MM.1S (cell line): ENCODE measurements around the gene PCDHGA11.
"Not testable (repeated sequence)": the region's sequence is repeated elsewhere in the genome, so short reads cannot be mapped to it uniquely, and the experiment has no call there.

ENCODE experiments used
- DNase-seq: peaks from one replicate; pipeline ENCODE4 v3.0.0-alpha.2; 2015
- H2AFZ ChIP-seq: fragments of 300-600 bp; sonication (generic); 2 replicates; pipeline ENCODE4 v1.6.0; 2016; ENCODE audit warnings: antibody characterized with exemption, low read length
- H3F3A ChIP-seq: fragments of 300-600 bp; sonication (generic); 2 replicates; pipeline ENCODE4 v1.6.1; 2016; ENCODE audit warnings: mild to moderate bottlenecking, antibody characterized with exemption, low read length, moderate library complexity, mixed read lengths; ENCODE audit not compliant: insufficient read depth
- H3K27ac ChIP-seq: fragments of 300-600 bp; sonication (generic); 2 replicates; pipeline ENCODE4 v1.5.1; 2016; ENCODE audit warnings: mild to moderate bottlenecking, low read length
- H3K27me3 ChIP-seq: fragments of 300-600 bp; sonication (generic); replicated peaks from 2 replicates; pipeline ENCODE4 v1.6.0; 2016; ENCODE audit warnings: low read length; ENCODE audit not compliant: insufficient read depth
- H3K36me3 ChIP-seq: fragments of 300-600 bp; sonication (generic); replicated peaks from 2 replicates; pipeline ENCODE4 v1.6.1; 2016; ENCODE audit warnings: mild to moderate bottlenecking, low read length, mixed read lengths; ENCODE audit not compliant: insufficient read depth
- H3K4me1 ChIP-seq: fragments of 300-600 bp; sonication (generic); 2 replicates; pipeline ENCODE4 v1.6.1; 2016; ENCODE audit warnings: low read length, mixed read lengths
- H3K4me2 ChIP-seq: fragments of 300-600 bp; sonication (generic); 2 replicates; pipeline ENCODE4 v1.6.0; 2016; ENCODE audit warnings: low read depth, low read length
- H3K4me3 ChIP-seq: fragments of 300-600 bp; sonication (generic); 2 replicates; pipeline ENCODE4 v1.5.1; 2016; ENCODE audit warnings: low read length, mixed read lengths
- H3K79me2 ChIP-seq: fragments of 300-600 bp; sonication (generic); 2 replicates; pipeline ENCODE4 v1.6.1; 2016; ENCODE audit warnings: mixed run types, low read length, mixed read lengths
- H3K9ac ChIP-seq: fragments of 300-600 bp; sonication (generic); 2 replicates; pipeline ENCODE4 v1.6.1; 2016; ENCODE audit warnings: low read length, mixed read lengths
- H3K9me2 ChIP-seq: fragments of 300-600 bp; sonication (generic); replicated peaks from 2 replicates; pipeline ENCODE4 v1.6.1; 2016; ENCODE audit warnings: mild to moderate bottlenecking, low read length, mixed read lengths; ENCODE audit not compliant: insufficient read depth
- H3K9me3 ChIP-seq: fragments of 300-600 bp; sonication (generic); replicated peaks from 2 replicates; pipeline ENCODE4 v1.6.1; 2016; ENCODE audit warnings: mild to moderate bottlenecking, low read length, mixed read lengths; ENCODE audit not compliant: insufficient read depth
- H4K20me1 ChIP-seq: fragments of 300-600 bp; sonication (generic); 2 replicates; pipeline ENCODE4 v1.6.1; 2016; ENCODE audit warnings: mild to moderate bottlenecking, low read length, moderate library complexity, mixed read lengths; ENCODE audit not compliant: insufficient read depth
- EZH2 ChIP-seq: fragments of 300-600 bp; sonication (generic); optimal IDR thresholded peaks from 2 replicates; pipeline ENCODE3; 2017; ENCODE audit warnings: low read depth, mild to moderate bottlenecking, antibody characterized with exemption, low read length, mixed read lengths
- EZH2phosphoT487 ChIP-seq: fragments of 300-600 bp; sonication (generic); IDR thresholded peaks from 2 replicates; pipeline ENCODE4 v1.6.1; 2018; ENCODE audit warnings: antibody characterized with exemption, low read length
- TF ChIP-seq, protein P1 (sequence below): fragments of 300-600 bp; sonication (generic); IDR thresholded peaks from 2 replicates; pipeline ENCODE4 v1.5.1; 2016; ENCODE audit warnings: antibody characterized with exemption, low read length, mixed read lengths

The PCDHGA11 gene

DNA sequence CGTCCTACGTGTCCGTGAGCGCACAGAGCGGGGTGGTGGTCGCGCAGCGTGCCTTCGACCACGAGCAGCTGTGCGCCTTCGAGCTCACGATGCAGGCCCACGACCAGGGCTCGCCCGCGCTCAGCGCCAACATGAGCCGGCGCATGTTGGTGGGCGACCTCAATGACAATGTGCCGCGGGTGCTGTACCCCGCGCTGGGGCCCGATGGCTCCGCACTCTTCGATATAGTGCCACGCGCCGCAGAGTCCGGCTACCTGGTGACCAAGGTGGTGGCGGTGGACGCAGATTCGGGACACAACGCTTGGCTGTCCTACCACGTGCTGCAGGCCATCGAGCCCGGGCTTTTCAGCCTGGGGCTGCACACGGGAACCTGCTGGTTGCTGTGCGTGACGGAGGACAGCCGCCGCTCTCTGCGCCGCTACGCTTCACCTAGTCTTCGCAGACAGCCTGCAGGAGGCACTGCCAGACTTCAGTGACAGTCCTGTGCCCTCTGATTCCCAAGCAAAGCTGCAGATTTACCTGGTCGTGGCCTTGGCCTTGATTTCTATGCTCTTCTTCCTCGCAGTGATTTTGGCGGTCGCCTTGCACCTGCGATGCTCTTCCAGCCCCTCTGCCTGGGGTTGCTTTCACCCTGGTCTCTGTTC lies 7.1 kb downstream of the PCDHGA11 start:
- Histone ChIP-seq H3K36me3 (no peaks in the 10 kb centered on the region), H3K9me2 (no peaks in the 10 kb centered on the region), H3F3A (no peaks in the 10 kb centered on the region), H2AFZ (no peak overlapping the region), H3K4me1 (no peaks in the 10 kb centered on the region), H3K4me3 (no peak overlapping the region), H3K79me2 (no peaks in the 10 kb centered on the region), H3K27me3 (0 out of 2 replicates have a peak, but pooled peaks cover 12% of the 10 kb centered on the region), H3K9ac (no peak overlapping the region), H3K4me2 (no peak overlapping the region), H3K9me3 (no peaks in the 10 kb centered on the region), H4K20me1 (no peaks in the 10 kb centered on the region), H3K27ac (no peak overlapping the region)
- no peak for TF ChIP-seq EZH2phosphoT487
- TF ChIP-seq, protein P1, sequence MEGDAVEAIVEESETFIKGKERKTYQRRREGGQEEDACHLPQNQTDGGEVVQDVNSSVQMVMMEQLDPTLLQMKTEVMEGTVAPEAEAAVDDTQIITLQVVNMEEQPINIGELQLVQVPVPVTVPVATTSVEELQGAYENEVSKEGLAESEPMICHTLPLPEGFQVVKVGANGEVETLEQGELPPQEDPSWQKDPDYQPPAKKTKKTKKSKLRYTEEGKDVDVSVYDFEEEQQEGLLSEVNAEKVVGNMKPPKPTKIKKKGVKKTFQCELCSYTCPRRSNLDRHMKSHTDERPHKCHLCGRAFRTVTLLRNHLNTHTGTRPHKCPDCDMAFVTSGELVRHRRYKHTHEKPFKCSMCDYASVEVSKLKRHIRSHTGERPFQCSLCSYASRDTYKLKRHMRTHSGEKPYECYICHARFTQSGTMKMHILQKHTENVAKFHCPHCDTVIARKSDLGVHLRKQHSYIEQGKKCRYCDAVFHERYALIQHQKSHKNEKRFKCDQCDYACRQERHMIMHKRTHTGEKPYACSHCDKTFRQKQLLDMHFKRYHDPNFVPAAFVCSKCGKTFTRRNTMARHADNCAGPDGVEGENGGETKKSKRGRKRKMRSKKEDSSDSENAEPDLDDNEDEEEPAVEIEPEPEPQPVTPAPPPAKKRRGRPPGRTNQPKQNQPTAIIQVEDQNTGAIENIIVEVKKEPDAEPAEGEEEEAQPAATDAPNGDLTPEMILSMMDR = no peak
- no peak for TF ChIP-seq EZH2
- no peak for DNase-seq

GRCh38 chr5:141430332-141431113 lies 9.7 kb downstream of the PCDHGA11 start, which contains the start of gene PCDHGA12:
Gene PCDHGA12, plus strand, starts transcription at chr5:141430507. Its CDS starts 253 bp downstream, at chr5:141430760.
- H3K9ac ChIP-seq = no peak within 1 kb of the TSS
- H3K9me3 ChIP-seq = no peaks in the 10 kb centered on the region
- H3K27ac ChIP-seq = no peak within 1 kb of the TSS
- H3K4me3 ChIP-seq = peak within 1 kb of the TSS; percentile 46
- H3K4me1 ChIP-seq = no peaks in the 10 kb centered on the region
- TF ChIP-seq, protein P1 = peak; percentile 79
- TF ChIP-seq EZH2 = no peak
- peak within 1 kb of the TSS; percentile 57 for H2AFZ ChIP-seq
- no peaks in the 10 kb centered on the region for H3K36me3 ChIP-seq
- DNase-seq = peak; percentile 86
- H3F3A ChIP-seq = no peaks in the 10 kb centered on the region
- peak within 1 kb of the TSS; percentile 77 for H3K4me2 ChIP-seq
- H3K27me3 ChIP-seq = peaks cover 4% of the 10 kb centered on the region; the same call in 1 of the 2 replicates
- H3K79me2 ChIP-seq = no peaks in the 10 kb centered on the region
- no peaks in the 10 kb centered on the region for H4K20me1 ChIP-seq
- no peaks in the 10 kb centered on the region for H3K9me2 ChIP-seq

DNA sequence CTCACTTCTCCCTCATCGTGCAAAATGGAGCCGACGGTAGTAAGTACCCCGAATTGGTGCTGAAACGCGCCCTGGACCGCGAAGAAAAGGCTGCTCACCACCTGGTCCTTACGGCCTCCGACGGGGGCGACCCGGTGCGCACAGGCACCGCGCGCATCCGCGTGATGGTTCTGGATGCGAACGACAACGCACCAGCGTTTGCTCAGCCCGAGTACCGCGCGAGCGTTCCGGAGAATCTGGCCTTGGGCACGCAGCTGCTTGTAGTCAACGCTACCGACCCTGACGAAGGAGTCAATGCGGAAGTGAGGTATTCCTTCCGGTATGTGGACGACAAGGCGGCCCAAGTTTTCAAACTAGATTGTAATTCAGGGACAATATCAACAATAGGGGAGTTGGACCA lies 10.4 kb downstream of the PCDHGA11 start:
- H3K9me3 ChIP-seq = no peaks in the 10 kb centered on the region
- no peaks in the 10 kb centered on the region for H3F3A ChIP-seq
- H3K79me2 ChIP-seq = no peaks in the 10 kb centered on the region
- no peaks in the 10 kb centered on the region; the same call in 1 of the 2 replicates for H3K27me3 ChIP-seq
- peak overlapping the region; percentile 77 for H3K4me2 ChIP-seq
- H3K9ac ChIP-seq = no peak overlapping the region
- peak overlapping the region; percentile 46; the same call in 1 of the 2 replicates for H3K4me3 ChIP-seq
- H4K20me1 ChIP-seq = no peaks in the 10 kb centered on the region
- H3K36me3 ChIP-seq = no peaks in the 10 kb centered on the region
- no peak overlapping the region for H3K27ac ChIP-seq
- TF ChIP-seq, protein P1 = no peak
- TF ChIP-seq EZH2phosphoT487 = no peak
- no peak for TF ChIP-seq EZH2
- no peaks in the 10 kb centered on the region for H3K9me2 ChIP-seq
- DNase-seq = no peak
- no peak overlapping the region for H2AFZ ChIP-seq
- H3K4me1 ChIP-seq = no peaks in the 10 kb centered on the region

GRCh38 chr5:141432308-141432707 lies 11.5 kb downstream of the PCDHGA11 start:
- H3K9me3 ChIP-seq, H3K4me1 ChIP-seq, DNase-seq, H3K4me3 ChIP-seq, H3K27ac ChIP-seq, H3K36me3 ChIP-seq, H3K79me2 ChIP-seq, H4K20me1 ChIP-seq, H3K4me2 ChIP-seq, H3K9me2 ChIP-seq, H3K27me3 ChIP-seq, H3F3A ChIP-seq, H3K9ac ChIP-seq, H2AFZ ChIP-seq: not testable (repeated sequence)

DNA sequence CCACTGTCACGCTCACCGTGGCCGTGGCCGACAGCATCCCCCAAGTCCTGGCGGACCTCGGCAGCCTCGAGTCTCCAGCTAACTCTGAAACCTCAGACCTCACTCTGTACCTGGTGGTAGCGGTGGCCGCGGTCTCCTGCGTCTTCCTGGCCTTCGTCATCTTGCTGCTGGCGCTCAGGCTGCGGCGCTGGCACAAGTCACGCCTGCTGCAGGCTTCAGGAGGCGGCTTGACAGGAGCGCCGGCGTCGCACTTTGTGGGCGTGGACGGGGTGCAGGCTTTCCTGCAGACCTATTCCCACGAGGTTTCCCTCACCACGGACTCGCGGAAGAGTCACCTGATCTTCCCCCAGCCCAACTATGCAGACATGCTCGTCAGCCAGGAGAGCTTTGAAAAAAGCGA lies 11.9 kb downstream of the PCDHGA11 start:
- not testable (repeated sequence) for H3K4me1 ChIP-seq, H4K20me1 ChIP-seq, H3K4me2 ChIP-seq, H3K79me2 ChIP-seq, H3K36me3 ChIP-seq, H3K9ac ChIP-seq, H3K9me2 ChIP-seq, H3K27ac ChIP-seq, H3F3A ChIP-seq, H3K27me3 ChIP-seq, H3K9me3 ChIP-seq, DNase-seq, H3K4me3 ChIP-seq, H2AFZ ChIP-seq
